ENCODE measurements around the gene TMEM79. TPM values are rescaled to one million over a fixed set of nuclear protein-coding genes. Genes with fewer than 3 reads are reported as not detected.

Gene TMEM79
- total and polyA plus RNA-seq, 4 donors, result 1.2 to 2.6 (median 1.7) TPM

DNA sequence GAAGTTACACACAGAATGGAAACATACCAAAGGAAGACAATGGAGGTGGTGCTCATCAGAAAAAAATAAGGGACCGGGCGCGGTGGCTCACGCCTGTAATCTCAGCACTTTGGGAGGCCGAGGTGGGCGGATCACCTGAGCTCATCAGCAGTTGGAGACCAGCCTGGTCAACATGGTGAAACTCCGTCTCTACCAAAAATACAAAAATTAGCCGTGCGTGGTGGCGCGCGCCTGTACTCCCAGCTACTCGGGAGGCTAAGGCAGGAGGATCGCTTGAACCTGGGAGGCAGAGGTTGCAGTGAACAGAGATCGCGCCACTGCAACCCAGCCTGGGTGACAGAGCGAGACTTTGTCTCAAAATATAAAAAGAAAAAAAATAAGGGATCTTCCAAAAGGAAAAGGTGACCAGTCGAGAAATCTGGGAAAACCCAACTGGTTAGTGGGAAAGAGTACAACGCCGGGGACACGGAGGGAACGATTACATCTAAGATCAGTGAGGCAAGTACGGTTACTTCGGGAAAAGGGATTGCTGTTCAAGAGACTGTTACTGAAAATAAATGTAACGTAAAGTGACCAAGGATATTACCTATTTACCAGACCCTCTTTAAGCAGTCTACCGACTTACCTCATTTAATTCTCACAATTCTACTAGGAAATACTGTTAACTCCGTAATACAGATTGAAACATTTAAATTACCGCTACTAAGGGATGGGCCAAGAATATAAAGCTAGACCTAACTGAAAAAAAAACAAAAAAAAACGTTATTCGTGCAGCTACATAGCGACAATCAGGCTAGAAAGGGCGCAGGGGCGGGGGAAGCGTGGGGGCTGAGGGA is 53.1 kb downstream of the TMEM79 start:
- intact Hi-C loops (cut with DNase I), result no loop called here
- Histone ChIP-seq H3K4me1 (ENCODE audit: control insufficient read depth in 1 of 2, insufficient read depth in 2 of 2, low read length in 2 of 2) (peaks cover 0 to 9% of the 10 kb centered on the region in 2 donors), H3K4me3 (ENCODE audit: low read length in 2 of 2) (peak overlapping the region; percentile 22 to 81), H3K27me3 (ENCODE audit: control insufficient read depth in 1 of 2, insufficient read depth in 2 of 2, low read length in 1 of 2) (no peaks in the 10 kb centered on the region), H3K27ac (ENCODE audit: low read depth in 1 of 2, low read length in 2 of 2) (no peak overlapping the region), H3K36me3 (ENCODE audit: control insufficient read depth in 1 of 2, insufficient read depth in 2 of 2, low read length in 1 of 2) (no peaks in the 10 kb centered on the region), H3K9me3 (ENCODE audit: control insufficient read depth, low read length) (no peaks in the 10 kb centered on the region)
- ATAC-seq (ENCODE audit: low FRiP score), result no peak
- WGBS, 2 donors, result 33% methylated on average over 34 of the region's 34 CpGs
- no peak for DNase-seq

DNA sequence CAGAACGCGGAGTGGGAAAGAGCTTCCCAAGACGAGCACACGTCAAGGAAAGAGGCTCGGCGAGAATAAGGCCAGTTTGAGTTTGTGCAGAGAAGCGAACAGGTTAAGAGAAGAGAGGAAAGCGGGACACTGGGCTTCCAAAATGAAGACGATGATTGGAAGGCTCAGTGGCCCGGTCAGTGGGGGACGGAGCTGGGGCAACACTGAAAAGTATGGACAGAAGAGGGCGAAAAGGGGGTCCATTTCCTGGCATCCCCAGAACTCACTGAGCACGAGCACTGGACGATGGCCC is 53.7 kb downstream of the TMEM79 start:
- intact Hi-C loops (cut with DNase I), result no loop called here
- DNase-seq, result no peak
- peak; percentile 63 for ATAC-seq (ENCODE audit: low FRiP score)

DNA sequence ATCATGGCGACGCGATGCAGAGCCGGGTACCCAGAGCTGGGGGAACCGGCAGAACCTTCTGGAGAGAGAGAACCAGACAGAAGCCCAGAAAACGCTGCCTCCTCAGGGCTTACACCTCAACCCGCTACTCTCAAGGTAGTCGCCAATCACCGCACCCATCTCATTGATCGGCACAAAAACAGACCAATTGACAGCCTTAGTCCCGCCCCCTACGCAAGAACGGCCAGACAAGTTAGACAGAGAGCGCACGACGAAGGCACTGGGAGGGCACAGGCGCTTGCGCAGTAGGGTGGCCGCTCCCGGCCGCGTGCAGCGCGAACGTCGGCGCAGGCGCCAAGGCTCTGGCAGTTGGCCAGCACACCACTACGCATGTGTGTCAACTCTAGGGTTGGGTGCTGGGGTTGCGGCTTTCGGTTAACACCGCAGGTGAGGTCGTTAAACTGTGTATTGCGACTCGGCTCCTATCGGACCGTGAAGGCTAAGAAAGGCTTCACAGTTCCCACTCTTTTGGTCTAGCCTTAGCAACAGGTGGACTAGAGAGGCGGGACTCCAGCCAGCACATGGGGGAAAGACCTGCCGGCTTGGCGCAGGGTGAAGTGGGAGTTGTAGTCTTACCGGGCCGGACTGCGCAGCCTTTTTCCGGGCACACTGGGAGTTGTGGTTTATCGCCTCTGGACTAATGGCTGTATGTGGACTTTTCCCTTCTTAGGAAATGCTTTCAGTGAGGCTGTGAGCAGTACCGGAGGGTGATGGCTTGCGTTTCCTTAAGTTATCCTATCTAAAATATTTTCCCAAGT is 54.3 kb downstream of the TMEM79 start, which contains the start of the genes CCT3 and TSACC:
TSS of gene CCT3 (minus strand) at position 113 of the 797 bp plus-strand sequence. CDS start at position 5, 108 bp downstream.
TSS of gene TSACC (plus strand) at position 347 of the 797 bp plus-strand sequence. CDS start 1,232 bp downstream, outside the sequence.
- peak within 1 kb of the TSS; percentile 42 to 81 for H3K4me3 ChIP-seq (ENCODE audit: low read length in 2 of 2)
- no peaks in the 10 kb centered on the region for H3K9me3 ChIP-seq (ENCODE audit: control insufficient read depth, low read length)
- no peaks in the 10 kb centered on the region for H3K27me3 ChIP-seq (ENCODE audit: control insufficient read depth in 1 of 2, insufficient read depth in 2 of 2, low read length in 1 of 2)
- H3K36me3 ChIP-seq (ENCODE audit: control insufficient read depth in 1 of 2, insufficient read depth in 2 of 2, low read length in 1 of 2), result no peaks in the 10 kb centered on the region
- intact Hi-C loops (cut with DNase I), result no loop called here
- H3K27ac ChIP-seq (ENCODE audit: low read depth in 1 of 2, low read length in 2 of 2), result peak within 1 kb of the TSS in 1 of 2 donors; percentile 30
- peak; percentile 99 to 100 for DNase-seq
- 0% methylated on average over 47 of the region's 47 CpGs for WGBS, 2 donors
- peaks cover 0 to 9% of the 10 kb centered on the region in 2 donors for H3K4me1 ChIP-seq (ENCODE audit: control insufficient read depth in 1 of 2, insufficient read depth in 2 of 2, low read length in 2 of 2)
- ATAC-seq (ENCODE audit: low FRiP score), result peak; percentile 99

More for the DNA sequence above, 53.7 kb downstream of the TMEM79 start:
- Histone ChIP-seq H3K4me3 (ENCODE audit: low read length in 2 of 2) (peak overlapping the region; percentile 22 to 81), H3K36me3 (ENCODE audit: control insufficient read depth in 1 of 2, insufficient read depth in 2 of 2, low read length in 1 of 2) (no peaks in the 10 kb centered on the region), H3K4me1 (ENCODE audit: control insufficient read depth in 1 of 2, insufficient read depth in 2 of 2, low read length in 2 of 2) (peaks cover 0 to 9% of the 10 kb centered on the region in 2 donors), H3K27me3 (ENCODE audit: control insufficient read depth in 1 of 2, insufficient read depth in 2 of 2, low read length in 1 of 2) (no peaks in the 10 kb centered on the region), H3K27ac (ENCODE audit: low read depth in 1 of 2, low read length in 2 of 2) (no peak overlapping the region), H3K9me3 (ENCODE audit: control insufficient read depth, low read length) (no peaks in the 10 kb centered on the region)
- WGBS, 2 donors, result 0% methylated on average over 14 of the region's 14 CpGs

Other genes with a start within 250 kb of the TMEM79 start
- gene UBQLN4, start 230.5 kb upstream of the TMEM79 start, total RNA-seq, result 10 to 100 TPM; 23.8 to 25.7 TPM
- gene UBQLN4, start 230.5 kb upstream of the TMEM79 start, polyA plus RNA-seq, result 10 to 100 TPM; 14.5 to 16.0 TPM
- gene LAMTOR2, start 229.5 kb upstream of the TMEM79 start, total RNA-seq, result 10 to 100 TPM; 31.6 to 41.2 TPM
- gene LAMTOR2, start 229.5 kb upstream of the TMEM79 start, polyA plus RNA-seq, result 100 to 1,000 TPM in 1 of 2 donors, 10 to 100 TPM in 1; 78.3 to 129 TPM
- gene RAB25, start 223.2 kb upstream of the TMEM79 start, total RNA-seq, result not detected
- 10 to 100 TPM in 1 of 2 donors, 1 to 10 TPM in 1; 1.5 to 32.4 TPM for gene RAB25, start 223.2 kb upstream of the TMEM79 start, polyA plus RNA-seq
- gene MEX3A, start 201.9 kb upstream of the TMEM79 start, total RNA-seq, result 1 to 10 TPM; 1.2 to 1.6 TPM
- gene MEX3A, start 201.9 kb upstream of the TMEM79 start, polyA plus RNA-seq, result under 1 TPM; 0.03 to 0.13 TPM
- 1,000 to 10,000 TPM in 1 of 2 donors, 100 to 1,000 TPM in 1; 497 to 1,067 TPM for gene LMNA, start 169.6 kb upstream of the TMEM79 start, total RNA-seq
- gene LMNA, start 169.6 kb upstream of the TMEM79 start, polyA plus RNA-seq, result 100 to 1,000 TPM in 1 of 2 donors, 10 to 100 TPM in 1; 94.3 to 378 TPM
- gene SEMA4A, start 130.7 kb upstream of the TMEM79 start, total RNA-seq, result 10 to 100 TPM in 1 of 2 donors, 1 to 10 TPM in 1; 8.9 to 20.0 TPM
- gene SEMA4A, start 130.7 kb upstream of the TMEM79 start, polyA plus RNA-seq, result 1 to 10 TPM; 3.0 to 4.7 TPM
- 10 to 100 TPM; 15.7 to 18.6 TPM for gene SLC25A44, start 90.2 kb upstream of the TMEM79 start, total RNA-seq
- 10 to 100 TPM in 1 of 2 donors, 1 to 10 TPM in 1; 8.6 to 10.2 TPM for gene SLC25A44, start 90.2 kb upstream of the TMEM79 start, polyA plus RNA-seq
- gene PMF1, start 71.3 kb upstream of the TMEM79 start, total RNA-seq, result 10 to 100 TPM; 31.4 to 38.5 TPM
- 10 to 100 TPM; 29.6 to 65.0 TPM for gene PMF1, start 71.3 kb upstream of the TMEM79 start, polyA plus RNA-seq
- gene BGLAP, start 42.1 kb upstream of the TMEM79 start, total RNA-seq, result 1 to 10 TPM in 1 of 2 donors, not detected in 1; 2.9 TPM
- gene BGLAP, start 42.1 kb upstream of the TMEM79 start, polyA plus RNA-seq, result 1 to 10 TPM in 1 of 2 donors, not detected in 1; 1.9 TPM
- gene PAQR6, start 36.3 kb upstream of the TMEM79 start, total RNA-seq, result 1 to 10 TPM in 1 of 2 donors, under 1 TPM in 1; 0.81 to 2.8 TPM
- 1 to 10 TPM in 1 of 2 donors, not detected in 1; 2.3 TPM for gene PAQR6, start 36.3 kb upstream of the TMEM79 start, polyA plus RNA-seq
- 10 to 100 TPM; 47.2 to 58.6 TPM for gene SMG5, start 1.5 kb upstream of the TMEM79 start, total RNA-seq
- gene SMG5, start 1.5 kb upstream of the TMEM79 start, polyA plus RNA-seq, result 10 to 100 TPM; 21.9 to 34.7 TPM
- 10 to 100 TPM; 36.4 to 50.8 TPM for gene GLMP, start 11.4 kb downstream of the TMEM79 start, total RNA-seq
- 10 to 100 TPM; 42.2 to 57.1 TPM for gene GLMP, start 11.4 kb downstream of the TMEM79 start, polyA plus RNA-seq
- gene VHLL, start 15.0 kb downstream of the TMEM79 start, total RNA-seq, result not detected
- gene VHLL, start 15.0 kb downstream of the TMEM79 start, polyA plus RNA-seq, result not detected
- gene CCT3, start 54.0 kb downstream of the TMEM79 start, total RNA-seq, result 100 to 1,000 TPM; 102 to 112 TPM
- gene CCT3, start 54.0 kb downstream of the TMEM79 start, polyA plus RNA-seq, result 10 to 100 TPM; 76.0 to 87.0 TPM
- not detected for gene TSACC, start 54.2 kb downstream of the TMEM79 start, total RNA-seq
- not detected for gene TSACC, start 54.2 kb downstream of the TMEM79 start, polyA plus RNA-seq
- gene RHBG, start 84.9 kb downstream of the TMEM79 start, total RNA-seq, result not detected
- not detected for gene RHBG, start 84.9 kb downstream of the TMEM79 start, polyA plus RNA-seq
- 10 to 100 TPM; 82.1 to 95.8 TPM for gene MEF2D, start 216.4 kb downstream of the TMEM79 start, total RNA-seq
- gene MEF2D, start 216.4 kb downstream of the TMEM79 start, polyA plus RNA-seq, result 10 to 100 TPM in 1 of 2 donors, 1 to 10 TPM in 1; 8.1 to 27.4 TPM

All from aorta (tissue), 5 donors.